Islet of Langerhans (tissue), 1 donor: ENCODE results near the gene LRRC46.

Experiments used
- FAIRE-seq: peaks from one replicate; lab custom pipeline; 2011; peaks lifted over from hg19 to GRCh38; lab: Jason Lieb, UNC

LRRC46 gene

DNA sequence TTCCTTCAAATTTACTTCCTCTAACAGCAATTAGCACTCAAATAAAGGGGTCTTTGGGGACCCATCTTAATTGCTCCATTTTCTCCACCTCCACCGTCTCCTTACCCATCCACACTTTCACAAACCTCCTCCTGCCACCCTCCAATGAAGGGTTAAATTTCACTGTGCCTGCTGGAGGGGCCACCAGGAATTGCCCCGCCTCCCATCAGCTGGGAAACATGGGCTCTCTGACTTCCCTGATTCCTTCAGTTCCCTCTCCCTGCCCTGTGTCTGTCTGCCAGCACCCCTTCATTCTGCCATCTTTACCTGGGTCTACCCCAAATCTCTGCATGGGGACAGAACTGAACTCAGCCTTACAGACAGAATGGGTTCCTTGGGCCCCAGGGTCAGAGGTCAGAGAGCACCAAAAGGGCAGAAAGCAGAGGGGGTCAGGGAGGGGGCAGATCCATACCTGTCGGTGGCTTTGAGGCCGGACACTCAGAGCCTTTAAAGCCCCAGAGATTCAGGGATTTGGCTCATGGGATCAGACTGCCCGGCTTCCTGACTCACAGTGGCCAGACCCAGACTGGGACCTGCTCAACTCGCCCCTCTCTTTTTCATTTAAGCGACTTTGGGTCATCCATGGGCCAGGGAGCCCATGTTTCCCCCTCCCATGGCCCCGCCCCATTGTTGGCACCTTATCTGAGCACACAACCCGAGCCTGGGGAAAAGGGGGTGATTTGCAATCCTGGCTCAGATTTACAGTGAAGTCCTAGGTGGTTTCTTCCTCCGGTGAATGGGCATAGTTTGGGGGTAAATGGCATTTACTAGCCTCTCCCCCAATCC, 46.9 kb downstream of the LRRC46 start:
- FAIRE-seq: no peak

DNA sequence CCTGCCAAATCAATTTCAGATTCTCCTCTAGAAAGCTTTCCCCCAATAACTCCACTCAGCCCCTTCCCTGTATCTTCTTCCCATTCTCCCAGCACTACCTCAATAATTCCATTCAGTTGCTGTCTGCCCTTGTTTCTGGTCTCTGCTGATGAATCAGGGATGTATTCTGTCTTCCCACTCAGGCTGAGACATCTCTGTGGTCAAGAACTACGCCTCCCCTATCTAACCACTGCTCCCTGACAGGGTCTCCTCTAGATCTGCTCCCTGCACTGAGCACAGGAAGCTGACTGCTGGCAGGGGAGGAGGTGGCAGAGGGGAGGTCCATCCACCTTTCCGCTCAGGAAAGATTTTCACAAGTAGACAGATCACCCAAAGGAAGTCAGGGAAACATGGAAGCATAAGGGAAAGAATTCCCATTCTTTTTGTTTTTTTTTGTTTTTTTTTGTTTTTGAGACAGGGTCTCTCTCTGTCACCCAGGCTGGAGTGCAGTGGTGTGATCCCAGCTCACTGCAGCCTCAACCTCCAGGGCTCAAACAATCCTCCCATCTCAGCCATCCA, 47.6 kb downstream of the LRRC46 start:
- FAIRE-seq: no peak

GRCh38 chr17:47879776-47880454, 48.4 kb downstream of the LRRC46 start:
- no peak for FAIRE-seq

DNA sequence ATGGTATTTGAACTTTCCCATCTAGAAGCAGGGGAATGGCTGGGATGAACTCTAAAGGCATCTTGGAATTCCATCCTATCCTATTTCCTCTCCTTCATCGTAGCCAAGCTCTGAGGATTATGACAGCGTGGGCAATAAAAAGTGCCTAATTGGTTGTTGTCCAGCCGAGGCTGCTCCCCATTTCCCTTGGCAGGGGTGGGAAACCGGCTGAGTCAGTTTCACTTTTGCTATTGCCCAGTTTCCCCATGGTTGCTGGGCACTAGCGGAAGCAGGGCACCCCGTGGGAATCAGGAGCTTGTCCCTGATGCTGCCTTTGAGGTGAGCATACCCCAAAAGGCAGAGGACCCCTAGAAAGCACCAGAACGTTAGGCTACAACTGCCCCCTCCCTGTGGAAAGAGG, 50.8 kb downstream of the LRRC46 start:
- no peak for FAIRE-seq

DNA sequence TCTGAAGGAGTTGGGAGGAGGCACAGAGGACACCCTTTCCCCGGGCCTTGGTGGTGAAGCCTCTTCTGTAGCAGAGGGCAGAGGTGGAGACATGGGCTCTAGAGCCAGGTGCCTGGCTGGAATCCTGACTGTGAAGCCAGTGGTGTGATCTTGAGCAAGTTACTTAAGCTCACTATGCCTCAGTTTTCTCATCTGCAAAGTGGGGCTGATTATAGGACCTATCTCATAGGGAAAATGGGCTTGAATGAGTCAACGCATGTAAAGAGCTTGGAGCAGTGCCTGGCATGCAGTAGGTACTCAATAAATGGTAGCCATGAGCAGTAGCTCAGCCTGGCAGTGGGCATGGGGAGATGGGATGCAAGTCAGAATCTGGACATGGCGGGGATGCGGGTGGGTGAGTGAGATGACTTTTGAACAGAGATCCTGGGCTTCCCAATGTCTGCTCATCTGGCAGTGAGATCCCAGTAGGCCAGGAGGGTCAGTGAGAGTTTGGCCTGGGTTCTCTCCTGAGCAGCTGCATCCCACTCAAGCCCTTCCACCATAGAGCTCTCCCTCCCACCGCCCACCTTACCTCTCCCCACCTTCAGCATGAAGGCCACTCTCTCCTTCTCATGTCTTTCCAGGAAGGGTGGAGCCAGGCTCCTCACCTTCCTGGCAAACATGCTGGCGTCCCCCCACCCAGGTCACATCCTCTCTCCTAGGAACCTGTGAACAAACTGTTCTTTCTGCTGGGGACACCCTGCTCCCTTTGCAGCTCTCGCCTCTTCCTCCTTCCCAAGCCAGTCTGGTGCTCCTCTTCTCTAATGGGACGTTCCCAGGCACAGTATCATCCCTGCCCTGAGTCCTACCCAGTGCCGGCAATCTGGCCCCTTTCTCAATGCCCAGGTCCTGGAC, 51.5 kb downstream of the LRRC46 start:
- FAIRE-seq: no peak

- no peak for FAIRE-seq
Measured at GRCh38 chr17:47883589-47884426, 52.3 kb downstream of the LRRC46 start.

GRCh38 chr17:47884427-47884740, 52.9 kb downstream of the LRRC46 start:
- no peak for FAIRE-seq

DNA sequence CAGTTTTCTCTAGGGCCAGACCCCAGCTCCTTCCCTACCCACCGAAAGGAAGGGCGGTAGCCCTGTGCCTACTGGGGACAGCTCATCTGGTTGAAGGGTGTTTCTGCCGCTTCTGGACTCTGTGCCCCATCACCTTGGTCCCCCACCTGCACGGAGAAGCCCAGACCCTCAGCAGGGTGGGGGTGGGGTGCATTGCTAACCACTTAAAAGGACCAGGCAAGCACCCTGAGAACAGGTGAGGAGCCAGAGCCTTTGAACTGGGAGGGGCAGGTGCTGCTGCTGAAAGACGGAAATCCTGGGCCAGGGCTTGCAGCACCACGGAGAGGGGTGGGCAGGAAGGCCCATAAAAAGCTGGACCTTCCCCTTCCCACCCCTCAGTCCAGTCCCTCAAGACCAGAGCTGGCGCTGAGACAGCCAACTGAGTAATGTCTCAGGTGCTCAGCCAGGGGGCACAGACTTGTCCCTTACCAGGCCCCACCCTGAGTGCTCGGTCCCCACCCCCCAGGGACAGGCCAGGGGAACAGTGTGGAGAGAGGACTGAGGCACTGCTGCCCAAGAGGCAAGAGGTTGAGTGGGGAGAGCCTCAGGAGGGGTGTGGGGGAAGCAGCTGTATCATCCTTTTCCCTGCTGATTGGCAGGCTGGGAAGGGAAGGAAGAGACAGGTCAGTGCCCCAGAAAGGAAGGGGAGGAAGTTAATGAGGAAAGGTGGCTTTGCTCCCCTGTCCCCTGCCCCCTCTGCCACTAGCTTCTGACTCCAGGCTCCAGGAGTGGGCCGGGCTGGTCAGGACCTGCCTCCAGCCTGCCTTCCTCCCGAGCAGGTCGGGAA, 53.6 kb downstream of the LRRC46 start:
- no peak for FAIRE-seq
